ENCODE measurements around the gene SEMA6C. TPM values are rescaled to one million over a fixed set of nuclear protein-coding genes. Genes with fewer than 3 reads are reported as not detected.
A peak's percentile ranks its signal among the peaks of the same experiment; 100 is the strongest.
"Not testable (repeated sequence)": the region's sequence is repeated elsewhere in the genome, so short reads cannot be mapped to it uniquely, and the experiment has no call there.

SEMA6C gene, protein sequence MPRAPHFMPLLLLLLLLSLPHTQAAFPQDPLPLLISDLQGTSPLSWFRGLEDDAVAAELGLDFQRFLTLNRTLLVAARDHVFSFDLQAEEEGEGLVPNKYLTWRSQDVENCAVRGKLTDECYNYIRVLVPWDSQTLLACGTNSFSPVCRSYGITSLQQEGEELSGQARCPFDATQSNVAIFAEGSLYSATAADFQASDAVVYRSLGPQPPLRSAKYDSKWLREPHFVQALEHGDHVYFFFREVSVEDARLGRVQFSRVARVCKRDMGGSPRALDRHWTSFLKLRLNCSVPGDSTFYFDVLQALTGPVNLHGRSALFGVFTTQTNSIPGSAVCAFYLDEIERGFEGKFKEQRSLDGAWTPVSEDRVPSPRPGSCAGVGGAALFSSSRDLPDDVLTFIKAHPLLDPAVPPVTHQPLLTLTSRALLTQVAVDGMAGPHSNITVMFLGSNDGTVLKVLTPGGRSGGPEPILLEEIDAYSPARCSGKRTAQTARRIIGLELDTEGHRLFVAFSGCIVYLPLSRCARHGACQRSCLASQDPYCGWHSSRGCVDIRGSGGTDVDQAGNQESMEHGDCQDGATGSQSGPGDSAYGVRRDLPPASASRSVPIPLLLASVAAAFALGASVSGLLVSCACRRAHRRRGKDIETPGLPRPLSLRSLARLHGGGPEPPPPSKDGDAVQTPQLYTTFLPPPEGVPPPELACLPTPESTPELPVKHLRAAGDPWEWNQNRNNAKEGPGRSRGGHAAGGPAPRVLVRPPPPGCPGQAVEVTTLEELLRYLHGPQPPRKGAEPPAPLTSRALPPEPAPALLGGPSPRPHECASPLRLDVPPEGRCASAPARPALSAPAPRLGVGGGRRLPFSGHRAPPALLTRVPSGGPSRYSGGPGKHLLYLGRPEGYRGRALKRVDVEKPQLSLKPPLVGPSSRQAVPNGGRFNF
- total RNA-seq (1 to 10 TPM; 3.9 to 8.9 TPM), polyA plus RNA-seq (ENCODE audit: insufficient read length in 6 of 6) (10 to 100 TPM; 26.0 to 31.5 (median 27.7) TPM)
- long read RNA-seq, donor 1, full-length matches to known transcripts = 2 of 15 reads
- long read RNA-seq, donor 1, partial matches to known transcripts = 13 of 15 reads
- long read RNA-seq, donor 1, other reads (novel, unspliced or antisense) = 0 of 15 reads
- long read RNA-seq, donor 2, partial matches to known transcripts = 21 of 21 reads
- long read RNA-seq, donor 2, other reads (novel, unspliced or antisense) = 0 of 21 reads
- long read RNA-seq, donor 3, partial matches to known transcripts = 0 of 1 reads
- long read RNA-seq, donor 3, other reads (novel, unspliced or antisense) = 0 of 1 reads
- long read RNA-seq, donor 4 = 0 reads
- long read RNA-seq, donor 5 = 0 reads
- long read RNA-seq, donor 6 = 0 reads
- long read RNA-seq, donor 7, partial matches to known transcripts = 0 of 1 reads
- long read RNA-seq, donor 7, other reads (novel, unspliced or antisense) = 0 of 1 reads
- long read RNA-seq, donor 8, partial matches to known transcripts = 11 of 29 reads
- long read RNA-seq, donor 8, other reads (novel, unspliced or antisense) = 18 of 29 reads
- long read RNA-seq, donor 9 = 0 reads
- long read RNA-seq, donor 10 = 0 reads
- long read RNA-seq, donor 11 = 0 reads
- long read RNA-seq, donor 12 = 0 reads

DNA sequence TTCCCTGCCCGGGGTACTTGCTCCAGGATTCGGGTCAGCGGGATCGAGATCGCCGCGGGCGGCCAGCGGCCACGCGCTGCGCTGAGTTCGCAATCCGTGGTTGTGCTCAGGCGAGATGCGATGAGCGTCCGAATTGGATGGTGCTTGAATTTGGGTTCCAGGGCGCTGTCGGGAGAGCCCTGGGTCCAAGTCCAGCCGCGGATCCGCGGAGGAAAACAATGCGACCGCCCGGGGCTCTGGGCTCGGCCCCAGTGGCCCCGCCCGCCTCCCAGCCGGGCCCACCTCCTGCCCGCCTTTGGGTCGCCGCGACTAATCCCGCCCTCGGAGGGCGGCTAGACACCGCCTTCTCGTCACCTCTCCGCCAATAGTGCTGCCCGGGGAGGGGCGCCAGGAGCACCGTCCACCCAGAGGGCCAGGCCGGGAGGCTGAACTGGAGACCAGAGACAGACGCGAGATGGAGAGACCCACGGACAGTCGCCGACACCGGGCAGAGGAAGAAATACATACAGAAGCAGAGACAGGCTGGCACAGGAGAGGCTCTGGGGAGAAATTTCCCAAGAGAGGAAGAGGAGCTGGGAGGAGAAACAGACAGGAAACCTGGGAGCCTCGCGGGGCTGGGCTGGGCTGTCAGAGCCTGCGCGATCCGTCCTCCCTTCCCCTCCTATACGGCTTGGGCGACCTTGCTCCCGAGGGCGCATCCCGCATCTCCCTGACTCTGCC lies at the start of gene SEMA6C:
Gene SEMA6C (minus strand): TSS at position 220 of the 720 bp plus-strand sequence. CDS start 4,010 bp downstream, outside the sequence.
- TF ChIP-seq, protein P1, sequence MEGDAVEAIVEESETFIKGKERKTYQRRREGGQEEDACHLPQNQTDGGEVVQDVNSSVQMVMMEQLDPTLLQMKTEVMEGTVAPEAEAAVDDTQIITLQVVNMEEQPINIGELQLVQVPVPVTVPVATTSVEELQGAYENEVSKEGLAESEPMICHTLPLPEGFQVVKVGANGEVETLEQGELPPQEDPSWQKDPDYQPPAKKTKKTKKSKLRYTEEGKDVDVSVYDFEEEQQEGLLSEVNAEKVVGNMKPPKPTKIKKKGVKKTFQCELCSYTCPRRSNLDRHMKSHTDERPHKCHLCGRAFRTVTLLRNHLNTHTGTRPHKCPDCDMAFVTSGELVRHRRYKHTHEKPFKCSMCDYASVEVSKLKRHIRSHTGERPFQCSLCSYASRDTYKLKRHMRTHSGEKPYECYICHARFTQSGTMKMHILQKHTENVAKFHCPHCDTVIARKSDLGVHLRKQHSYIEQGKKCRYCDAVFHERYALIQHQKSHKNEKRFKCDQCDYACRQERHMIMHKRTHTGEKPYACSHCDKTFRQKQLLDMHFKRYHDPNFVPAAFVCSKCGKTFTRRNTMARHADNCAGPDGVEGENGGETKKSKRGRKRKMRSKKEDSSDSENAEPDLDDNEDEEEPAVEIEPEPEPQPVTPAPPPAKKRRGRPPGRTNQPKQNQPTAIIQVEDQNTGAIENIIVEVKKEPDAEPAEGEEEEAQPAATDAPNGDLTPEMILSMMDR (IDR thresholded peaks at IDR 0.05) = no peak
- intact Hi-C loops (cut with DNase I) = no loop called here
- H3K4me1 ChIP-seq = peaks cover 8 to 30% of the 10 kb centered on the region in 2 donors
- H3K27ac ChIP-seq = peak within 1 kb of the TSS; percentile 53 to 64
- ATAC-seq = peak; percentile 99
- peak; percentile 91 to 99 (median 96) for DNase-seq
- H3K36me3 ChIP-seq = no peaks in the 10 kb centered on the region
- H3K27me3 ChIP-seq = peaks cover 0 to 17% of the 10 kb centered on the region in 2 donors
- H3K9me3 ChIP-seq = no peaks in the 10 kb centered on the region
- peak within 1 kb of the TSS; percentile 79 to 81 for H3K4me3 ChIP-seq

DNA sequence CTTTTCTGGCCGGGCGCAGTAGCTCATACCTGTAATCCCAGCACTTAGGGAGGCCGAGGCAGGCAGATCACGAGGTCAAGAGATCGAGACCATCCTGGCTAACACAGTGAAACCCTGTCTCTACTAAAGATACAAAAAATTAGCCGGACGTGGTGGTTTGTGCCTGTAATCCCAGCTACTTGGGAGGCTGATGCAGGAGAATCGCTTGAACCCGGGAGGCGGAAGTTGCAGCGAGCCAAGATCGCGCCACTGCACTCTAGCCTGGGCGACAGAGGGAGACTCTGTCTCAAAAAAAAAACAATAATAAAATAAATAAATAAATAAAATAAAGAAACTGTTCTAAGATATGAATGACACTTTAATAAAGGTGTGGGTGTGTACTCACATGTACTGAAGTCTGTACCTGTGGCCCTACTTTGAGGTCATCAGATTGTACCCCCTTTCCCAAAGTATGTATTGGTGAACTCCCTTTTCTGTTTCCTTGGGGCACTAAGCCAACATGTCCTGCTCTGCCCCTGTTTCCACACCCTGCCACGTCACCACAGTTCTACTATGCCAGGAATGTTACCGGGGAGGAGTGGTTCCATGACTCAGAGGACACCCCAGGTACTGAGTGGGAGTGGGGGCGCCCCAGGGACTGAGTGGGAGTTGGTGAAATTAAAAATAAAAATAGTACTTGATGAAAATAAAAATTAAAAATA lies 48.6 kb upstream of the SEMA6C start:
- H3K27me3 ChIP-seq, H3K9me3 ChIP-seq, H3K36me3 ChIP-seq: not testable (repeated sequence)
- peak overlapping the region in 1 of 2 donors; percentile 71 for H3K27ac ChIP-seq
- peak; percentile 36 for ATAC-seq
- H3K4me3 ChIP-seq = peak overlapping the region in 1 of 2 donors; percentile 3
- H3K4me1 ChIP-seq = peaks cover 3 to 24% of the 10 kb centered on the region in 2 donors
- intact Hi-C loops (cut with DNase I) = loop anchor here in 1 of 2 donors (10.0 kb wide), 1 partner anchor 60 kb away; the partner anchor contains the start of gene PSMD4
- DNase-seq = peak in 1 of 4 donors; percentile 73

DNA sequence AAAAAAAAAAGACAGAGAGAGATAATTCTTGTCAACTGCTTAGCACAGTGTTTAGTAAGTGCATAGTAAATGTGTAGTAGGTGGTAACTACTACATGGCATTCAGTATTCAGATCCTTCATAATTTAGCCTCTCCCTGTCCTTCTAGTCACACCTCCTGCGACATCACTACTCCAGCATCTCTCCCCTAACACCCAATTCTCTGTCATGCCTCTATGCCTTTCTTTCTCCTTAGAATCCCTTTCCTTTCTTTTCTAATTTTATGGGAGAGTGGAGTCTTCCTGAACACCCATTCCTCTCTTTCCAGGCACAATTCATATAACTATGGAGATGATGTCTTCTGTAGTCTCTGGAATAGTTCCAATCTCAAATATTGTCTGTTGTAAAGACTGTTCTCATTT lies 47.4 kb upstream of the SEMA6C start:
- no peak overlapping the region for H3K27ac ChIP-seq
- H3K9me3 ChIP-seq = no peaks in the 10 kb centered on the region
- no peak overlapping the region for H3K4me3 ChIP-seq
- TF ChIP-seq, protein P1 (IDR thresholded peaks at IDR 0.05) = no peak
- no peaks in the 10 kb centered on the region for H3K27me3 ChIP-seq
- no peak for DNase-seq
- ATAC-seq = no peak
- no peaks in the 10 kb centered on the region for H3K36me3 ChIP-seq
- intact Hi-C loops (cut with DNase I) = loop anchor here in 1 of 2 donors (10.0 kb wide), 1 partner anchor 61 kb away; the partner anchor contains the start of gene PSMD4
- H3K4me1 ChIP-seq = peaks cover 6 to 23% of the 10 kb centered on the region in 2 donors

DNA sequence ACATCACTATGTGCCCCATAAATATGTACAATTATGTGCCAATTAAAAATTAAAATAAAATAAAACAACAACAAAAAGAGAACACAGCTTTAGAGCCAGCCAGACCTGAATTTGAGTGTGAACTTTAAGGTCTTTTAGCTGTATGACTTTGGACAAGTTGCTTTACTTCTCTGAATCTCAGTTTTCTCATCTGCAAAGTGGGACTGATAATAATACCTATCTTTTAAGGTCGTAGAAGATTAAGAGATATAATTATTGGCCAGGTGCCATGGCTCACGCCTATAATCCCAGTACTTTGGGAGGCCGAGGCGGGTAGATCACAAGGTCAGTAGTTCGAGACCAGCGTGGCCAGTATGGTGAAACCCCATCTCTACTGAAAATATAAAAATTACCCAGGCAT lies 46.9 kb upstream of the SEMA6C start:
- H3K4me3 ChIP-seq = no peak overlapping the region
- H3K4me1 ChIP-seq = peaks cover 10 to 29% of the 10 kb centered on the region in 2 donors
- no peak overlapping the region for H3K27ac ChIP-seq
- intact Hi-C loops (cut with DNase I) = loop anchor here in 1 of 2 donors (10.0 kb wide), 1 partner anchor 61 kb away; the partner anchor contains the start of gene PSMD4
- H3K27me3 ChIP-seq = no peaks in the 10 kb centered on the region
- no peak for DNase-seq
- no peaks in the 10 kb centered on the region for H3K36me3 ChIP-seq
- no peak for ATAC-seq
- no peaks in the 10 kb centered on the region for H3K9me3 ChIP-seq
- TF ChIP-seq, protein P1 (IDR thresholded peaks at IDR 0.05) = no peak

Measured in left lung (tissue), 14 donors.